Pancreas (tissue), 10 donors: Measurements from ENCODE around the gene ERBB2. TPM values are rescaled to one million over a fixed set of nuclear protein-coding genes. Genes with fewer than 3 reads are reported as not detected.

Experiments used
- ATAC-seq, 4 donors: fragments of 200-7000 bp; cut with Tn5 transposase; one replicate each; pipeline versions ENCODE4 v1.8.0 to v1.9.1; 2020; ENCODE audit warnings: mild to moderate bottlenecking in 4 of 4, moderate library complexity in 4 of 4
- DNase-seq, 6 donors: peaks; one replicate each; pipeline ENCODE4 v3.0.0-alpha.2; 2020
- FAIRE-seq: peaks from 2 replicates; lab custom pipeline; 2012; peaks lifted over from hg19 to GRCh38; lab: Jason Lieb, UNC
- H3K27ac ChIP-seq, 4 donors: fragments of 200-600 bp; sonication (generic); 1 replicate in 3 of 4; 2 replicates in 1 of 4; pipeline versions ENCODE4 v1.5.0 to v1.8.0; 2020
- H3K27me3 ChIP-seq, 4 donors: fragments of 200-600 bp; one replicate each; pipeline ENCODE4 v1.8.0; 2021
- H3K36me3 ChIP-seq, 3 donors: fragments of 200-600 bp; sonication (generic) in 1 of 3; one replicate each; pipeline versions ENCODE4 v1.5.0 to v1.8.0; 2020 to 2021
- H3K4me1 ChIP-seq, 3 donors: fragments of 200-600 bp; one replicate each; pipeline ENCODE4 v1.8.0; 2021
- H3K4me3 ChIP-seq, 4 donors: fragments of 200-600 bp; sonication (generic) in 2 of 4; one replicate each; pipeline versions ENCODE4 v1.5.0 to v1.8.0; 2020 to 2021
- H3K9me3 ChIP-seq, 4 donors: fragments of 200-600 bp; one replicate each; pipeline ENCODE4 v1.8.0; 2021
- CTCF ChIP-seq, 4 donors: fragments of 200-600 bp; sonication (generic) in 3 of 4; IDR thresholded peaks; one replicate each; pipeline versions ENCODE4 v1.5.0 to v1.8.0; 2021; ENCODE audit warnings: antibody characterized with exemption in 4 of 4
- WGBS, 2 donors: extraction: QIAGEN DNeasy Blood & Tissue Kit; methylation state at CpG; one replicate each; pipeline ENCODE4 v1.1.7; 2013; 5-methylcytosine and 5-hydroxymethylcytosine counted together
- intact Hi-C, 3 donors: fragments of 100-400 bp; cut with DNase I; formaldehyde crosslinking; loops; one replicate each; pipeline versions ENCODE4 v1.11.1 to v1.14.2; 2022
- polyA plus RNA-seq, 2 donors: library from polyadenylated mRNA; stranded (reverse); fragments of 200-250 nt; gene quantifications; one replicate each; pipeline ENCODE4 v1.2.3, GENCODE V29; 2013
- total RNA-seq, 6 donors: library from RNA; stranded (reverse); fragmentation: NEBNext Ultra II Directional in 4 of 6; extraction: Animal tissue kit (Norgen Biotek cat#: 25700) in 4 of 6; gene quantifications; one replicate each; pipeline versions ENCODE4 v1.2.1 to v1.2.4, GENCODE V29; 2021 to 2023
- donor health status: healthy with polysubstance abuse.
- donor health status: DM: no; HTN: no; CAD: no; lungs with moderate emphysema.
- donor health status: DM: no; HTN: no; CAD: no.
- donor health status: control.
- donor health status: control.
- donor health status: Bipolar disorder and iron deficiency.
- donor health status: DM: yes; HTN: yes; CAD: no.
- donor health status: DM: no; HTN: no; CAD: no.
- donor health status: DM: no; HTN: no; CAD: no.
- donor health status: DM: yes; HTN: yes; CAD: no.

The ERBB2 gene
- total and polyA plus RNA-seq, 8 donors, result 37.2 to 78.9 (median 43.9) TPM

- DNase-seq (peak in 2 of 6 donors; percentile 15 to 38), FAIRE-seq (no peak), ATAC-seq (no peak)
- Histone ChIP-seq H3K27ac (no peak overlapping the region), H3K4me3 (no peak overlapping the region), H3K9me3 (no peaks in the 10 kb centered on the region), H3K27me3 (peaks cover 0 to 4% (median 0%) of the 10 kb centered on the region in 4 donors), H3K36me3 (no peaks in the 10 kb centered on the region), H3K4me1 (peaks cover 5 to 8% (median 5%) of the 10 kb centered on the region in 3 donors)
- intact Hi-C loops, result no loop called here
- TF ChIP-seq CTCF (IDR thresholded peaks at IDR 0.05), result peak in 1 of 4 donors; percentile 1
- whole genome bisulfite sequencing, 2 donors, result 61 to 69% methylated on average over 15 of the region's 15 CpGs
These were observed 27.1 kb upstream of the ERBB2 start for GRCh38 chr17:39672522-39673334.

- no peak overlapping the region for H3K4me3 ChIP-seq
- FAIRE-seq (no peak), DNase-seq (peak in 1 of 6 donors; percentile 56), ATAC-seq (no peak)
- 66 to 76% methylated on average over 13 of the region's 13 CpGs for WGBS, 2 donors
- H3K4me1 ChIP-seq, result peaks cover under 1 to 8% (median 5%) of the 10 kb centered on the region in 3 donors
- TF ChIP-seq CTCF (IDR thresholded peaks at IDR 0.05), result no peak
- no peak overlapping the region for H3K27ac ChIP-seq
- no peaks in the 10 kb centered on the region for H3K9me3 ChIP-seq
- H3K36me3 ChIP-seq, result no peaks in the 10 kb centered on the region
- H3K27me3 ChIP-seq, result peaks cover 0 to 4% (median 0%) of the 10 kb centered on the region in 4 donors
- intact Hi-C loops, result no loop called here
These were observed 26.4 kb upstream of the ERBB2 start for GRCh38 chr17:39673335-39674081.

- H3K27ac ChIP-seq, result peak overlapping the region; percentile 50 to 71 (median 60)
- H3K36me3 ChIP-seq, result no peaks in the 10 kb centered on the region
- intact Hi-C loops, result no loop called here
- no peak overlapping the region for H3K4me3 ChIP-seq
- H3K9me3 ChIP-seq, result no peaks in the 10 kb centered on the region
- DNase-seq (peak in 1 of 6 donors; percentile 38), ATAC-seq (no peak), FAIRE-seq (no peak)
- H3K27me3 ChIP-seq, result peaks cover 0 to 4% (median 0%) of the 10 kb centered on the region in 4 donors
- H3K4me1 ChIP-seq, result peaks cover 0 to 8% (median 5%) of the 10 kb centered on the region in 3 donors
- TF ChIP-seq CTCF (IDR thresholded peaks at IDR 0.05), result no peak
- WGBS, 2 donors, result 73% methylated on average over 5 of the region's 5 CpGs
These were observed 25.7 kb upstream of the ERBB2 start for GRCh38 chr17:39674179-39674578.

- Histone ChIP-seq H3K36me3 (no peaks in the 10 kb centered on the region), H3K27me3 (peaks cover 0 to 4% (median 0%) of the 10 kb centered on the region in 4 donors), H3K4me1 (peaks cover 0 to 8% (median 5%) of the 10 kb centered on the region in 3 donors), H3K4me3 (no peak overlapping the region), H3K27ac (peak overlapping the region; percentile 50 to 71 (median 60)), H3K9me3 (no peaks in the 10 kb centered on the region)
- WGBS, 2 donors, result 40 to 42% methylated on average over 11 of the region's 11 CpGs
- FAIRE-seq (no peak), ATAC-seq (peak; percentile 52 to 70 (median 62)), DNase-seq (peak in 5 of 6 donors; percentile 48 to 83 (median 60))
- intact Hi-C loops, result no loop called here
- TF ChIP-seq CTCF (IDR thresholded peaks at IDR 0.05), result no peak
These were observed 25.0 kb upstream of the ERBB2 start for GRCh38 chr17:39674702-39675389.
